K562 (cell line): ENCODE data around the gene DTX3. TPM values are rescaled to one million over a fixed set of nuclear protein-coding genes. Genes with fewer than 3 reads are reported as not detected.

Experiments
- ATAC-seq: fragments of 200-7000 bp; cut with Tn5 transposase; 3 replicates; pipeline ENCODE4 v1.9.1; 2020; ENCODE audit warnings: moderate library complexity
- BruUV-seq: library from RNA; stranded (reverse); fragments of 400-500 nt; replicated peaks from 2 replicates; lab custom pipeline; 2021; lab: Mats Ljungman, UMichigan
- CTCF ChIA-PET: fragments of 300-600 bp; formaldehyde crosslinking; extraction: SDS; loops from one replicate; lab custom pipeline; 2021; ENCODE audit warnings: low intra/inter-chr PET ratio; lab: Yijun Ruan, JAX
- POLR2A ChIA-PET: fragments of 300-600, 350-650 bp; sonication (Branson Sonifier 250); formaldehyde crosslinking; extraction: SDS; loops from one replicate; lab custom pipeline; 2021; ENCODE audit warnings: antibody characterized with exemption, inconsistent platforms; lab: Yijun Ruan, JAX
- DNase-seq, 4 experiments: peaks; one replicate each; pipeline versions ENCODE4 v3.0.0 to v3.0.0-alpha.2; 2011 to 2018; ENCODE audit warnings: low spot score in 3 of 4, mixed read lengths in 3 of 4; ENCODE audit errors: extremely low read depth in 1 of 4
- FAIRE-seq: peaks from 2 replicates; lab custom pipeline; 2011; peaks lifted over from hg19 to GRCh38; lab: Jason Lieb, UNC
- H2AFZ ChIP-seq: 2 replicates; pipeline ENCODE4 v1.6.0; 2011; ENCODE audit warnings: low read depth, low read length, control low read depth, inconsistent platforms
- H3K27ac ChIP-seq: fragments of 200-600 bp; 3 replicates; pipeline ENCODE4 v1.8.0; 2011; ENCODE audit warnings: low read depth, mild to moderate bottlenecking, control low read depth, inconsistent platforms, low read length, moderate library complexity, mixed read lengths; ENCODE audit errors: extremely low read depth
- H3K27me3 ChIP-seq, 2 experiments: fragments of 300-600 bp in 1 of 2; 2 replicates in 1 of 2; 3 replicates in 1 of 2; pipeline versions ENCODE4 v1.6.0 to v1.8.0; 2011; ENCODE audit warnings: inconsistent platforms in 2 of 2, low read length in 2 of 2, mild to moderate bottlenecking in 1 of 2, mixed read lengths in 1 of 2, moderate library complexity in 1 of 2; ENCODE audit not compliant: control insufficient read depth in 2 of 2, insufficient read depth in 2 of 2
- H3K36me3 ChIP-seq: fragments of 300-600 bp; 3 replicates; pipeline ENCODE4 v1.8.0; 2011; ENCODE audit warnings: mild to moderate bottlenecking, low read length, inconsistent platforms; ENCODE audit not compliant: control insufficient read depth, insufficient read depth
- H3K4me1 ChIP-seq, 2 experiments: fragments of 200-600 bp in 1 of 2; replicated peaks in 1 of 2; 2 replicates in 1 of 2; 3 replicates in 1 of 2; pipeline versions ENCODE4 v1.5.1 to v1.8.0; 2011; ENCODE audit warnings: inconsistent platforms in 2 of 2, low read length in 2 of 2, mild to moderate bottlenecking in 1 of 2, mixed read lengths in 1 of 2, moderate library complexity in 1 of 2; ENCODE audit not compliant: control insufficient read depth in 2 of 2, insufficient read depth in 2 of 2
- H3K4me2 ChIP-seq: 2 replicates; pipeline ENCODE4 v1.6.1; 2011; ENCODE audit warnings: low read length, control low read depth, inconsistent platforms, mixed read lengths; ENCODE audit not compliant: insufficient read depth
- H3K4me3 ChIP-seq: fragments of 200-600 bp; sonication (generic), shearing (Covaris generic); 2 replicates; pipeline ENCODE4 v1.5.1; 2016; ENCODE audit warnings: control low read depth, inconsistent platforms
- H3K79me2 ChIP-seq: fragments of 200-600 bp; 3 replicates; pipeline ENCODE4 v1.8.0; 2011; ENCODE audit warnings: low read length, inconsistent platforms; ENCODE audit not compliant: control insufficient read depth, insufficient read depth
- H3K9ac ChIP-seq, 2 experiments: 2 replicates each; pipeline versions ENCODE4 v1.6.0 to v1.6.1; 2011; ENCODE audit warnings: low read depth in 2 of 2, low read length in 2 of 2, control low read depth in 1 of 2, inconsistent platforms in 1 of 2, mild to moderate bottlenecking in 1 of 2, mixed read lengths in 1 of 2; ENCODE audit not compliant: insufficient read depth in 1 of 2
- H3K9me1 ChIP-seq: one replicate; pipeline ENCODE4 v1.6.0; 2011; ENCODE audit warnings: inconsistent platforms, mild to moderate bottlenecking, low read length, moderate library complexity; ENCODE audit not compliant: control insufficient read depth, insufficient read depth
- H3K9me3 ChIP-seq: replicated peaks from 2 replicates; pipeline ENCODE4 v1.5.1; 2011; ENCODE audit warnings: low read depth, low read length, inconsistent platforms; ENCODE audit not compliant: control insufficient read depth, insufficient read depth
- H4K20me1 ChIP-seq: replicated peaks from 2 replicates; pipeline ENCODE4 v1.6.1; 2011; ENCODE audit warnings: low read length, inconsistent platforms, mixed read lengths; ENCODE audit not compliant: control insufficient read depth, insufficient read depth
- MAFK ChIP-seq: IDR thresholded peaks from 2 replicates; pipeline ENCODE4 v1.6.1; 2011; ENCODE audit warnings: low read length, improper control_type of control experiment
- RBM25 ChIP-seq: fragments of 200-400 bp; formaldehyde crosslinking; IDR thresholded peaks from 2 replicates; pipeline ENCODE4 v1.6.1; 2018; ENCODE audit warnings: low read length, low read depth, moderate library complexity; ENCODE audit not compliant: severe bottlenecking
- SAP30 ChIP-seq: fragments of 200-600 bp; sonication (generic); IDR thresholded peaks from 2 replicates; pipeline ENCODE4 v1.6.1; 2012; ENCODE audit warnings: borderline replicate concordance, low read depth, mild to moderate bottlenecking, moderate library complexity, low read length, control low read depth, inconsistent platforms; ENCODE audit not compliant: insufficient read depth, poor library complexity, severe bottlenecking
- WGBS: fragments of 100-300 bp; shearing (Covaris generic); methylation state at CpG from one replicate; pipeline ENCODE4 v1.1.6; 2016; ENCODE audit warnings: low coverage, mixed read lengths; ENCODE audit not compliant: insufficient coverage; ENCODE audit errors: missing lambda C conversion rate; 5-methylcytosine and 5-hydroxymethylcytosine counted together
- in situ Hi-C: fragments of 300-500 bp; cut with MboI; formaldehyde crosslinking; loops from 4 replicates; pipeline ENCODE4 v1.15.0; 2018; ENCODE audit warnings: inconsistent platforms, mixed read lengths
- intact Hi-C: fragments of 100-400 bp; cut with micrococcal nuclease; formaldehyde crosslinking; loops from 2 replicates; pipeline ENCODE4 v1.14.2; 2022
- polyA plus RNA-seq, 8 experiments: library from polyadenylated mRNA; depleted of rRNA in 4 of 8; stranded (reverse) in 5 of 8; unstranded in 3 of 8; fragments of >200 nt; fragmentation: Nextera tagmentation in 2 of 8; fragmentation: Illumina TruSeq in 1 of 8; extraction: Ambion mirVana in 2 of 8; extraction: Trizol in 1 of 8; gene quantifications; 2 replicates each; pipeline versions ENCODE4 v1.2.1 to v1.2.3, GENCODE V29; 2011 to 2014; ENCODE audit warnings: inconsistent platforms in 1 of 8, missing spikeins in 1 of 8
- total RNA-seq, 7 experiments: library from RNA; depleted of rRNA in 6 of 7; stranded (reverse); fragments of >200 nt in 6 of 7; fragmentation: Illumina TruSeq in 2 of 7; extraction: Trizol in 2 of 7; gene quantifications; 2 replicates each; pipeline versions ENCODE4 v1.2.1 to v1.2.3, GENCODE V29; 2011 to 2021; ENCODE audit warnings: low replicate concordance in 1 of 7
- TF ChIP-seq, protein P1 (sequence below): fragments of 450-650 bp; IDR thresholded peaks from 2 replicates; pipeline ENCODE4 v1.6.1; 2017; ENCODE audit warnings: antibody characterized with exemption, mild to moderate bottlenecking

The DTX3 gene
- total and polyA plus RNA-seq, 9 of the 15 experiments (the other 6 are each of a cell fraction or from before 2014, with no cell fraction given), result 0.03 to 0.09 (median 0.06) TPM; not detected in 6

DNA sequence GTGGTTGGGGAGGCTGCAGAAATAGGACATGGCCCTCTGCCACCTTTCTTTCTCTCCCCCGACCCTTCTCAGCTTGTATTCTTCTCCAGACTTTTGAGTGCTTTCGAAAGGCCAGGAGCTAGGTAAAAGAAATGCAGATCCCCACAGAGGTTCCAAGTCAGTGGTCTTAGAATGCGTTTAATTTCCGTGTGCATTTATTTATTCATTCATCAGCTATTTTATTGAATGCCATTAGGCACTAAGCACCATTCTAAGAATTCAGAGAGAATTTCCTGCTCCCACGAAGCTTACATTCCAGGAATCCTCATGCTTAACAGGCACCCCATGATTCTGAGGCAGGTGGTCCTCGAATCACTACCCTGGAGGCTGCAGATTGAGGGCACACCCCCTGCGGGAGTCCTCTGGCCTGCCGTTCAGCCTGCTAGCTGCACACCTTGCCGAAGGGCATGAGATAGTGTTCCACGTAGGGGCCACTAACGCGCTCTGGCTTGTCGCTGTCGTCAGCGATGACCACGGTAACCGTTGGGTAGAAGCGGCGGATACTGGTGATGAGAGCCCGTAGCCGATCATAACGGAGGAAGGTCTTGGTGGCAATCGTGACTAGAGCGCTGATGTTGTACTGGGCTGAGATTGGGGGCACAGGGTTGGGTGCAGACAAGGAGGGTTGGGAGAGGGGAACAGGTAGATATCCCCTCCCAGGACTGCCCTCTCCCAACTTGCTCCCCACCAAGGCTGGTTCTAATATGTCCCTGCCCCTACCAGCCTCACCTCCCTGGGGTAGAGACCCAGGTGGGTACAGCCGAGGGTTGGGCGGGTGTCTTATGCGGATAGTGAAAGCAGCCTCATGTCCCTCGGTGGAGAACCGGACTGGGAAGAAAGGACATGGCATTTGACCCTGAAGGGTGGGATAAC lies 23.9 kb downstream of the DTX3 start:
- no peak overlapping the region for H3K4me2 ChIP-seq

More for the DNA sequence above, 23.9 kb downstream of the DTX3 start:
- in situ Hi-C loops, result loop anchor here (5.0 kb wide), 2 partner anchors 64 to 104 kb away; partner anchors contain the start of gene OS9
- TF ChIP-seq RBM25, result no peak
- TF ChIP-seq SAP30, result no peak
- TF ChIP-seq MAFK, result no peak
- TF ChIP-seq, protein P1, sequence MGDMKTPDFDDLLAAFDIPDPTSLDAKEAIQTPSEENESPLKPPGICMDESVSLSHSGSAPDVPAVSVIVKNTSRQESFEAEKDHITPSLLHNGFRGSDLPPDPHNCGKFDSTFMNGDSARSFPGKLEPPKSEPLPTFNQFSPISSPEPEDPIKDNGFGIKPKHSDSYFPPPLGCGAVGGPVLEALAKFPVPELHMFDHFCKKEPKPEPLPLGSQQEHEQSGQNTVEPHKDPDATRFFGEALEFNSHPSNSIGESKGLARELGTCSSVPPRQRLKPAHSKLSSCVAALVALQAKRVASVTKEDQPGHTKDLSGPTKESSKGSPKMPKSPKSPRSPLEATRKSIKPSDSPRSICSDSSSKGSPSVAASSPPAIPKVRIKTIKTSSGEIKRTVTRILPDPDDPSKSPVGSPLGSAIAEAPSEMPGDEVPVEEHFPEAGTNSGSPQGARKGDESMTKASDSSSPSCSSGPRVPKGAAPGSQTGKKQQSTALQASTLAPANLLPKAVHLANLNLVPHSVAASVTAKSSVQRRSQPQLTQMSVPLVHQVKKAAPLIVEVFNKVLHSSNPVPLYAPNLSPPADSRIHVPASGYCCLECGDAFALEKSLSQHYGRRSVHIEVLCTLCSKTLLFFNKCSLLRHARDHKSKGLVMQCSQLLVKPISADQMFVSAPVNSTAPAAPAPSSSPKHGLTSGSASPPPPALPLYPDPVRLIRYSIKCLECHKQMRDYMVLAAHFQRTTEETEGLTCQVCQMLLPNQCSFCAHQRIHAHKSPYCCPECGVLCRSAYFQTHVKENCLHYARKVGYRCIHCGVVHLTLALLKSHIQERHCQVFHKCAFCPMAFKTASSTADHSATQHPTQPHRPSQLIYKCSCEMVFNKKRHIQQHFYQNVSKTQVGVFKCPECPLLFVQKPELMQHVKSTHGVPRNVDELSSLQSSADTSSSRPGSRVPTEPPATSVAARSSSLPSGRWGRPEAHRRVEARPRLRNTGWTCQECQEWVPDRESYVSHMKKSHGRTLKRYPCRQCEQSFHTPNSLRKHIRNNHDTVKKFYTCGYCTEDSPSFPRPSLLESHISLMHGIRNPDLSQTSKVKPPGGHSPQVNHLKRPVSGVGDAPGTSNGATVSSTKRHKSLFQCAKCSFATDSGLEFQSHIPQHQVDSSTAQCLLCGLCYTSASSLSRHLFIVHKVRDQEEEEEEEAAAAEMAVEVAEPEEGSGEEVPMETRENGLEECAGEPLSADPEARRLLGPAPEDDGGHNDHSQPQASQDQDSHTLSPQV, result no peak
- POLR2A ChIA-PET, result interaction anchor here (1.0 to 1.8 kb wide), 3 partner anchors 9 to 112 kb away, joined by 4 to 7 read pairs (median 4); no protein-coding TSS in a partner anchor
- no TSS peak for BruUV-seq
- 0 out of 3 replicates have a peak, but pooled peaks cover 5% of the 10 kb centered on the region for H3K79me2 ChIP-seq
- WGBS, result 94% methylated on average over 19 of the region's 29 CpGs
- ATAC-seq (no peak), DNase-seq (no peak), FAIRE-seq (no peak)
- H3K9me3 ChIP-seq, result no peaks in the 10 kb centered on the region
- peaks cover 46% of the 10 kb centered on the region; the same call in 2 of the 3 replicates for H3K36me3 ChIP-seq
- no peak overlapping the region for H3K9ac ChIP-seq
- peaks cover 0 to 34% of the 10 kb centered on the region in 2 experiments; a peak in 3 of 5 replicates for H3K4me1 ChIP-seq
- H3K27ac ChIP-seq, result no peak overlapping the region
- no peaks in the 10 kb centered on the region for H3K27me3 ChIP-seq
- no peak overlapping the region for H2AFZ ChIP-seq
- H3K4me3 ChIP-seq, result no peak overlapping the region
- H3K9me1 ChIP-seq, result no peaks in the 10 kb centered on the region
- CTCF ChIA-PET, result no interaction called here
- intact Hi-C loops, result no loop called here
- H4K20me1 ChIP-seq, result no peaks in the 10 kb centered on the region
